CD14-positive monocyte (primary cell): ENCODE results near the gene ITGA11. TPM values are rescaled to one million over a fixed set of nuclear protein-coding genes. Genes with fewer than 3 reads are reported as not detected.

Experiments used
- DNase-seq, 3 donors: peaks; one replicate each; pipeline ENCODE4 v3.0.0-alpha.2; 2011 to 2022
- H2AFZ ChIP-seq: 2 replicates; pipeline ENCODE4 v1.6.0; 2012; ENCODE audit warnings: mild to moderate bottlenecking, low read depth, low read length, inconsistent platforms; ENCODE audit not compliant: insufficient read depth, poor library complexity, severe bottlenecking
- H3K27ac ChIP-seq, 2 donors: 1 replicate in 1 of 2; 2 replicates in 1 of 2; pipeline ENCODE4 v1.5.1; 2012 to 2013; ENCODE audit warnings: low read length in 2 of 2, control low read depth in 1 of 2, inconsistent platforms in 1 of 2, low read depth in 1 of 2, mild to moderate bottlenecking in 1 of 2
- H3K27me3 ChIP-seq, 2 donors: one replicate each; pipeline versions ENCODE4 v1.6.0 to v1.6.1; 2011 to 2013; ENCODE audit warnings: low read length in 2 of 2; ENCODE audit not compliant: control insufficient read depth in 2 of 2, insufficient read depth in 2 of 2
- H3K36me3 ChIP-seq, 2 donors: replicated peaks in 1 of 2; 1 replicate in 1 of 2; 2 replicates in 1 of 2; pipeline versions ENCODE4 v1.5.1 to v1.6.1; 2012 to 2013; ENCODE audit warnings: low read length in 2 of 2, control low read depth in 1 of 2, inconsistent platforms in 1 of 2, mild to moderate bottlenecking in 1 of 2; ENCODE audit not compliant: insufficient read depth in 2 of 2, control insufficient read depth in 1 of 2
- H3K4me1 ChIP-seq, 2 donors: 1 replicate in 1 of 2; 2 replicates in 1 of 2; pipeline versions ENCODE4 v1.5.1 to v1.6.1; 2012 to 2013; ENCODE audit warnings: low read length in 2 of 2, control low read depth in 1 of 2, inconsistent platforms in 1 of 2, mild to moderate bottlenecking in 1 of 2, moderate library complexity in 1 of 2; ENCODE audit not compliant: insufficient read depth in 2 of 2, control insufficient read depth in 1 of 2
- H3K4me2 ChIP-seq: replicated peaks from 2 replicates; pipeline ENCODE3; 2012; ENCODE audit warnings: low read length, moderate library complexity, mild to moderate bottlenecking; ENCODE audit not compliant: poor library complexity, severe bottlenecking; ENCODE audit errors: extremely low read depth
- H3K4me3 ChIP-seq, 3 experiments: fragments of 200-600 bp in 1 of 3; sonication (generic) in 1 of 3; replicated peaks in 1 of 3; 1 replicate in 2 of 3; 2 replicates in 1 of 3; pipeline ENCODE4 v1.5.1; 2011 to 2013; ENCODE audit warnings: low read length in 3 of 3, mild to moderate bottlenecking in 3 of 3, control low read depth in 2 of 3, low read depth in 2 of 3, inconsistent platforms in 1 of 3, moderate library complexity in 1 of 3
- H3K79me2 ChIP-seq: 2 replicates; pipeline ENCODE4 v1.6.0; 2012; ENCODE audit warnings: mild to moderate bottlenecking, control low read depth, inconsistent platforms, low read length, moderate library complexity; ENCODE audit not compliant: insufficient read depth
- H3K9ac ChIP-seq: 2 replicates; pipeline ENCODE4 v1.6.0; 2017; ENCODE audit warnings: low read length, mild to moderate bottlenecking; ENCODE audit not compliant: insufficient read depth, poor library complexity, severe bottlenecking
- H3K9me3 ChIP-seq, 2 donors: replicated peaks in 1 of 2; 1 replicate in 1 of 2; 2 replicates in 1 of 2; pipeline versions ENCODE4 v1.5.1 to v1.6.1; 2012 to 2013; ENCODE audit warnings: low read length in 2 of 2, control low read depth in 1 of 2; ENCODE audit not compliant: control insufficient read depth in 1 of 2, insufficient read depth in 1 of 2
- H4K20me1 ChIP-seq: 2 replicates; pipeline ENCODE4 v1.6.0; 2012; ENCODE audit warnings: mild to moderate bottlenecking, low read length, control low read depth, moderate library complexity; ENCODE audit not compliant: insufficient read depth
- H3K27ac Mint-ChIP-seq, 7 donors: one replicate each; pipeline ENCODE4 v1.8.0; 2020; ENCODE audit warnings: mild to moderate bottlenecking in 7 of 7, mixed read lengths in 7 of 7, moderate library complexity in 6 of 7, inconsistent platforms in 2 of 7
- H3K27me3 Mint-ChIP-seq, 3 donors: one replicate each; pipeline ENCODE4 v1.8.0; 2021 to 2022; ENCODE audit warnings: low read depth in 3 of 3, mild to moderate bottlenecking in 3 of 3, mixed read lengths in 3 of 3, moderate library complexity in 3 of 3, inconsistent platforms in 1 of 3
- H3K36me3 Mint-ChIP-seq, 2 donors: one replicate each; pipeline ENCODE4 v1.8.0; 2020; ENCODE audit warnings: mixed read lengths in 2 of 2, inconsistent platforms in 1 of 2, mild to moderate bottlenecking in 1 of 2
- H3K4me1 Mint-ChIP-seq: one replicate; pipeline ENCODE4 v1.8.0; 2020; ENCODE audit warnings: mild to moderate bottlenecking, mixed read lengths
- H3K4me3 Mint-ChIP-seq, 2 donors: one replicate each; pipeline ENCODE4 v1.8.0; 2020; ENCODE audit warnings: mild to moderate bottlenecking in 2 of 2, mixed read lengths in 2 of 2, moderate library complexity in 1 of 2
- H3K9me3 Mint-ChIP-seq, 7 donors: one replicate each; pipeline ENCODE4 v1.8.0; 2020 to 2022; ENCODE audit warnings: mixed read lengths in 7 of 7, mild to moderate bottlenecking in 6 of 7, moderate library complexity in 6 of 7, inconsistent platforms in 2 of 7
- WGBS: methylation state at CpG from one replicate; pipeline ENCODE4 v1.1.5; 2013; ENCODE audit warnings: missing lambda C conversion rate; ENCODE audit not compliant: insufficient coverage; 5-methylcytosine and 5-hydroxymethylcytosine counted together
- intact Hi-C, 2 donors: fragments of 100-400 bp; cut with micrococcal nuclease; formaldehyde crosslinking; loops; one replicate each; pipeline versions ENCODE4 v1.15.0 to v1.15.1; 2023
- polyA plus RNA-seq, 3 donors: library from polyadenylated mRNA; depleted of rRNA in 1 of 3; unstranded in 2 of 3; stranded (reverse) in 1 of 3; fragments of 300-500 nt in 2 of 3; fragments of >200 nt in 1 of 3; fragmentation: Illumina TruSeq in 2 of 3; gene quantifications; 1 replicate in 2 of 3; 2 replicates in 1 of 3; pipeline ENCODE4 v1.2.3, GENCODE V29; 2012 to 2021
- TF ChIP-seq, protein P1 (sequence below): fragments of 200-600 bp; IDR thresholded peaks from one replicate; pipeline ENCODE4 v1.8.0; 2022; ENCODE audit warnings: antibody characterized with exemption, mild to moderate bottlenecking

ITGA11 gene
- polyA plus RNA-seq, 3 donors = under 0.01 to 0.01 TPM; not detected in 1

DNA sequence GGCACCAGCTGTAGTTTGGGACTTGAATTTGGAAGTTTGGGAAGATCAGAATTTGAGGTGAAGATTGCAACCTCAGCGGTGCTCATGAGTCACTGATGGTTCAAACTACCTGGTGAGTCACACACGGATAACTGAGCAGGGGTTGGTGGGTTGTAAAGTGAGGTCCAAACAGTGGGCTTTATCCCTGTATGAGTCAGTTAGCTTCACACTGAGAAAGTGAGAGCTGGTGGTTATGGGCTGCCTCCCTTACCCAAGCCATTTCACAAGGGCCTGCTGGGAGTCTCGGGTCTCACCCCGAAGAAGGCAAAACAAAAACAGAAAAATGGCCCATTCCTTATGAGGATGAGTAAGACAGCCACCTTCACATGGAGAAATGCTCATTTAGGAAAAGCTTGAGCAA, 77.0 kb downstream of the ITGA11 start:
- no peaks in the 10 kb centered on the region for H3K36me3 ChIP-seq
- H3K9me3 Mint-ChIP-seq = peaks cover 4 to 16% (median 13%) of the 10 kb centered on the region in 7 donors
- H3K4me3 Mint-ChIP-seq = no peak overlapping the region
- TF ChIP-seq, protein P1, sequence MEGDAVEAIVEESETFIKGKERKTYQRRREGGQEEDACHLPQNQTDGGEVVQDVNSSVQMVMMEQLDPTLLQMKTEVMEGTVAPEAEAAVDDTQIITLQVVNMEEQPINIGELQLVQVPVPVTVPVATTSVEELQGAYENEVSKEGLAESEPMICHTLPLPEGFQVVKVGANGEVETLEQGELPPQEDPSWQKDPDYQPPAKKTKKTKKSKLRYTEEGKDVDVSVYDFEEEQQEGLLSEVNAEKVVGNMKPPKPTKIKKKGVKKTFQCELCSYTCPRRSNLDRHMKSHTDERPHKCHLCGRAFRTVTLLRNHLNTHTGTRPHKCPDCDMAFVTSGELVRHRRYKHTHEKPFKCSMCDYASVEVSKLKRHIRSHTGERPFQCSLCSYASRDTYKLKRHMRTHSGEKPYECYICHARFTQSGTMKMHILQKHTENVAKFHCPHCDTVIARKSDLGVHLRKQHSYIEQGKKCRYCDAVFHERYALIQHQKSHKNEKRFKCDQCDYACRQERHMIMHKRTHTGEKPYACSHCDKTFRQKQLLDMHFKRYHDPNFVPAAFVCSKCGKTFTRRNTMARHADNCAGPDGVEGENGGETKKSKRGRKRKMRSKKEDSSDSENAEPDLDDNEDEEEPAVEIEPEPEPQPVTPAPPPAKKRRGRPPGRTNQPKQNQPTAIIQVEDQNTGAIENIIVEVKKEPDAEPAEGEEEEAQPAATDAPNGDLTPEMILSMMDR = no peak
- H3K27me3 Mint-ChIP-seq = peaks cover 0 to 3% (median 2%) of the 10 kb centered on the region in 3 donors
- H3K36me3 Mint-ChIP-seq = no peaks in the 10 kb centered on the region
- intact Hi-C loops = no loop called here
- H3K4me3 ChIP-seq = no peak overlapping the region
- WGBS = 94% methylated on average over 2 of the region's 4 CpGs
- H3K9me3 ChIP-seq = peaks cover 5 to 13% of the 10 kb centered on the region in 2 donors
- no peaks in the 10 kb centered on the region for H3K79me2 ChIP-seq
- no peak overlapping the region for H2AFZ ChIP-seq
- no peak overlapping the region for H3K27ac ChIP-seq
- H3K9ac ChIP-seq = no peak overlapping the region
- H3K4me1 Mint-ChIP-seq = peaks cover 12% of the 10 kb centered on the region
- DNase-seq = peak in 2 of 3 donors; percentile 30 to 74
- H3K27ac Mint-ChIP-seq = no peak overlapping the region
- H3K4me1 ChIP-seq = peaks cover 12% of the 10 kb centered on the region in 2 donors
- no peaks in the 10 kb centered on the region for H3K27me3 ChIP-seq
- H3K4me2 ChIP-seq = no peak overlapping the region
- H4K20me1 ChIP-seq = no peaks in the 10 kb centered on the region

DNA sequence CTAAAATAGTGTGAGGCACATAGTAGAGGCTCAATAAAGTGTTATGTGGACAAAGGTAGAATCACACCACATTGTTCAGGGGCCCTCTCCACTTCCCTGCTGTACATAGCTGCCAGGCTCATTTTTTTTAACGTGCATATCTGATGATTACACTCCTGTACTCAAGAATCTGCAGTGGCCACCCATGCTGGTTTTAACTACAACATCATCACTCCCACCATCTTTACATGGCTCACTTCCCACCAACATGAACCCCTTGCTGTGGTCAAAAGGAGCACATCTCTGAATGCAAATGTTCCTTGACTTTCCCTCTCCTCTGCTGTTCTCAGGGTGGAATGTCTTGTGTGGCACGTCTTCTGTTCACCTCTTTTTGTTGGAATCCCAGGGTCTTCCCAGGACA, 77.7 kb downstream of the ITGA11 start:
- intact Hi-C loops = no loop called here
- Histone ChIP-seq H3K9ac (no peak overlapping the region), H3K4me1 (peaks cover 12% of the 10 kb centered on the region in 2 donors), H3K27ac (no peak overlapping the region), H3K79me2 (no peaks in the 10 kb centered on the region), H3K27me3 (no peaks in the 10 kb centered on the region), H3K4me3 (no peak overlapping the region), H3K9me3 (peaks cover 5 to 13% of the 10 kb centered on the region in 2 donors), H2AFZ (no peak overlapping the region), H3K36me3 (no peaks in the 10 kb centered on the region), H3K4me2 (no peak overlapping the region), H4K20me1 (no peaks in the 10 kb centered on the region)
- Mint-ChIP-seq H3K27me3 (peaks cover 0 to 3% (median 2%) of the 10 kb centered on the region in 3 donors), H3K36me3 (no peaks in the 10 kb centered on the region), H3K9me3 (peaks cover 4 to 16% (median 13%) of the 10 kb centered on the region in 7 donors), H3K4me1 (peaks cover 12% of the 10 kb centered on the region), H3K27ac (no peak overlapping the region), H3K4me3 (no peak overlapping the region)
- WGBS = 85% methylated on average over 1 of the region's 2 CpGs
- TF ChIP-seq, protein P1 = no peak
- DNase-seq = no peak
